ES-I3 (cell line): ENCODE results near the gene EFCAB6.

Experiments used
- H3K36me3 ChIP-seq: 2 replicates; pipeline ENCODE4 v1.6.1; 2013; ENCODE audit warnings: mild to moderate bottlenecking, low read length, control low read depth, moderate library complexity; ENCODE audit not compliant: insufficient read depth
- H3K4me1 ChIP-seq: 2 replicates; pipeline ENCODE4 v1.6.1; 2013; ENCODE audit warnings: mild to moderate bottlenecking, control low read depth, low read length; ENCODE audit not compliant: insufficient read depth
- H3K9ac ChIP-seq: 2 replicates; pipeline ENCODE4 v1.6.1; 2013; ENCODE audit warnings: low read depth, mild to moderate bottlenecking, low read length, moderate library complexity
- H3K9me3 ChIP-seq: 2 replicates; pipeline ENCODE4 v1.6.1; 2013; ENCODE audit warnings: mild to moderate bottlenecking, low read length, moderate library complexity; ENCODE audit not compliant: control insufficient read depth, insufficient read depth

The EFCAB6 gene

DNA sequence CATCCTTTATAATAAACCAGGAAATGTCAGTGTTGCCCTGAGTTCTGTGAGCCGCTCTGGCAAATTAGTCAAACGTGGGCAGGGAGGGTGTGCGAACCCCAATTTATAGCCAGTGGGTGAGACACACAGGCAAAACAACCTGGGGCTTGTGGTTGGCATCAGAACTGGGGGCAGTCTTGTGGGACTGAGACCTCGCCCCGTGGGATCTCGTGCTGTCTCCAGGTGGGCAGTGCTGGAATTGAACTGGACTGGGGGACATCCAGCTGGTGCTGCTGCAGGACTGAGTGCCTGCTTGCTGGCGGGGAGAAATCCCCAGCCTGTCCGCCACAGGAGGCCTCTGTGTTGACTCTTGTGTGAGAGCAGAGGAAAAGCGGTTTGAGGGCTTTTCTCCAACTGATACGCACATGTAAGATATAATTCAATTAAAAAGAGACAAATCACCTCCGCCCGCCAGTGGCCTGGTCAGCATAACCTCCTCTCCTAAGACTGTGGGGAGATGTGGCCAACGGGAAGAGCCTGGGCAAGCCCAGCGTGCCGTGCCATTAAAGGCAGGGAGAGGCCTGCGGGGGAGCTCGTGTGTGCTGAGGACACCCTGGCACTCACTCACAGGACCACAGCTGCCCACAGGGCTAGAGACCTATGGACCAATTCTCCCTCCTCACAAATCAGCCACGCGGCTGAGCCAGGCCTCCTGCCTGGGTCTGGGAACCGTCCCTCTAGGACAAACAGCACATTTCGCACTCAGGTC is 31.9 kb upstream of the EFCAB6 start:
- H3K9me3 ChIP-seq = no peaks in the 10 kb centered on the region
- H3K4me1 ChIP-seq = peaks cover 14% of the 10 kb centered on the region; the same call in 1 of the 2 replicates
- no peak overlapping the region for H3K9ac ChIP-seq
- no peaks in the 10 kb centered on the region for H3K36me3 ChIP-seq

DNA sequence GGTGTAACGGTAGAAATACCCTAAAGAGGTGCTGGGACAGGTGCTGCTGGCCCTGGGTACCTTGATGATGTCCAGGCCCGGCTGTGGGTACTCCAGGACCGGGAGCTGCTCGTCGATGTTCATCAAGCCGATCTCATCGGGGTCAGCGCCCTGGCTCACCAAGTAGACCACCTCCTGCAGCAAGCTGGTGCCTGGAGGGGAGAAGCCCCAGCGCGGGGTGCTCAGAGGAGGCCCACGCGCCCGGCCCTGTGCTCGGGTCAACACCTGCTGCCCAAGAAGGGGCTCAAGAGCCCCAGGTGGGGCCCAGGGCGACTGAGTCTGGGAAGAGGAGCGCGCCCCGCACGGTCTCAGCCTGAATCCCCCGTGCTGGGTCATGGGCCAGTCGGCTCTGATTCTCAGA is 29.6 kb upstream of the EFCAB6 start:
- Histone ChIP-seq H3K9ac (no peak overlapping the region), H3K36me3 (peaks cover 5% of the 10 kb centered on the region; the same call in 1 of the 2 replicates), H3K9me3 (no peaks in the 10 kb centered on the region), H3K4me1 (0 out of 2 replicates have a peak, but pooled peaks cover 12% of the 10 kb centered on the region)

DNA sequence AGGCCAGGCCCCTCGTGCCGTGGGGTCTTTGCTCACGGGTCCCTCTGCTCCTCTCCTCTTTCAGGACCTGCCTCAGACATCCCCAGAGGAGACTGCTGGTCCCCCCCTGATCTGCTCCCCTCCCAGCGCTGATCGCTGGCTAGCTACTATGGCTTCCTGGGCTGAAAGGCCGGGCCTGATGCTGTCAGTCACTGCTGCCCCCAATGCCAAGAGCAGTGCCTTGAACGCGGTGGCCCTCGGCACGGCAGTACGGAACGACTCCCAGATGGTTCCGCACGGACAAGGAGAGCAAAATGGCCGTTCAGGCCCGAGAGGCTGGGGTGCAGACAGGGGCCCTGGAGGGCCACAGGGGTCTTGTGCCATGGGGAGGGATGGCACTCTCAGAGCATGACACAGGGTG is 28.7 kb upstream of the EFCAB6 start:
- H3K4me1 ChIP-seq = 0 out of 2 replicates have a peak, but pooled peaks cover 4% of the 10 kb centered on the region
- peaks cover 5% of the 10 kb centered on the region; the same call in 1 of the 2 replicates for H3K36me3 ChIP-seq
- H3K9me3 ChIP-seq = no peaks in the 10 kb centered on the region
- no peak overlapping the region for H3K9ac ChIP-seq

DNA sequence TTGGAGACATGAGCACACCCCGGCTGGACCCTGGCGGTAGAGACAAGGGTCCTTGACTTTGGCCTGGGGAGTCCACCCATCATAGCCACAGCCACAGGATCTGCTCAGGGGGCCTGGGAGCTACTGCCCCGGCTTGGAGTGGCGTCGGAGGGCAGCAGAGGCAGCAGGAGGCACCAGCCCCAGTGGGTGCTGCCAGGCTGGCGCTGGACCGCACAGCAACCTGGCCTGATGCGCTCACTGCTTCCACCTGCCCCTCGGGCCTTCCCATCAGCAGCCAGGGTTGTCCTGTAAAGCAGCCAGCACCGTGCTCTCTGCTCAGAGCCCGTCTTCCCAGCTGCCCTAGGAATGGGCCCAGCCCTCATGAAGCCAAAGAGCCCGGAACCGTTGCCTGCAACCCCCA is 28.3 kb upstream of the EFCAB6 start:
- no peak overlapping the region for H3K9ac ChIP-seq
- H3K4me1 ChIP-seq = no peaks in the 10 kb centered on the region
- peaks cover 5% of the 10 kb centered on the region; the same call in 1 of the 2 replicates for H3K36me3 ChIP-seq
- H3K9me3 ChIP-seq = no peaks in the 10 kb centered on the region

DNA sequence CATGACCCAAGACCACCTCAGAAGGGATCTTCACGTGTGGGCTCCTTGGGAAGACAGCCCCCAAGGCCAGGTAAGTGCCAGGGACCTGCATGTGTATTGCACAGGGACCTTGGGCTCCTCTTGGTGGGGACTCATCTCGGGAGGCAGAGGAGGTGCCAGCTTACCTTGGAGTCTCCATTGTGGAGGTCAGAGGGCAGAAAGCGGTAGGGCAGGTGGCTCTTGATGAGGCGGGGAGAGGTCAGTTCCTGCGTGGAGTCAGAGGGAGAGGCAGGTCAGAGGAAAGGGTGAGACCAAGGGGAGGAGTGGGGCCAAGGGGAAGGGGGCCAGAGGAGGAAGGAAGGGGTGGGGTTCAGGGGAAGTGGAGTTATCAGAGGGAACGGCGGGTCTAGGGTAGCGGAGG is 27.7 kb upstream of the EFCAB6 start:
- no peak overlapping the region for H3K9ac ChIP-seq
- H3K36me3 ChIP-seq = peaks cover 5% of the 10 kb centered on the region; the same call in 1 of the 2 replicates
- H3K4me1 ChIP-seq = no peaks in the 10 kb centered on the region
- no peaks in the 10 kb centered on the region for H3K9me3 ChIP-seq

DNA sequence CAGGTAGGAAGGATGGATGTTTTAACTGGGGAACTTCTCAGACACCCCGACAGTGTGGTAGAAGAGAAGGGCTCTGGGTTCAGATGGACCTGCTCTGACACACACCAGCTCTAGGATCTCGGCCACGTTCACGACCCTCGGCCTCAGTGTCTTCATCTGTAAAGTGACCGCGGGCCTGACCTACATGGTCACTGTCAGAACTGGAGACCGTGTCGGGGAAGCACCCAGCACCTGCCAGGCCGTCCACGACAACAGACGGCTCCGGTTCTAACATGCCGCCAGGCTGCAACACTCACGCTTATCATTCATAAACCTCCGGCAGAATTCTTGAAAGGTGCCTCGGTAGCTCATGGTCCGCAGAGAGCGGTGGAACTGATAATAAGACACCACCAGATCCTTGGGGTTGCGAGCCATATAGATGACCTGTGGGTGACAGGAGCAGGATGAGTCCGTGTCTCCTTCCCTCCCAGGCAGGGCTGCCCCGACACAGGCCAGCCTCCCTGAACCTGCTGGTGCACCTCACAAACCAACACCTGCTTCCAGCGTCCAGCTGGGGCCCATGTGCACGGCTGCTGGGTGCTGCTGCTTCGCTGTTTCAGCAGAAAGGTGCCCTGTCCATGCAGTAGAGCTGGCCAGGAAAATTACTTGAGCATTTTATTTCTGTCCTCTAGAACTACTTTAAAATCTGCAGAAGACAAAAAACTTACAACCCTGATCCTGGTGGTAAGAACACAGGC is 26.6 kb upstream of the EFCAB6 start:
- H3K9me3 ChIP-seq = no peaks in the 10 kb centered on the region
- peaks cover 5% of the 10 kb centered on the region; the same call in 1 of the 2 replicates for H3K36me3 ChIP-seq
- no peak overlapping the region for H3K9ac ChIP-seq
- H3K4me1 ChIP-seq = no peaks in the 10 kb centered on the region

DNA sequence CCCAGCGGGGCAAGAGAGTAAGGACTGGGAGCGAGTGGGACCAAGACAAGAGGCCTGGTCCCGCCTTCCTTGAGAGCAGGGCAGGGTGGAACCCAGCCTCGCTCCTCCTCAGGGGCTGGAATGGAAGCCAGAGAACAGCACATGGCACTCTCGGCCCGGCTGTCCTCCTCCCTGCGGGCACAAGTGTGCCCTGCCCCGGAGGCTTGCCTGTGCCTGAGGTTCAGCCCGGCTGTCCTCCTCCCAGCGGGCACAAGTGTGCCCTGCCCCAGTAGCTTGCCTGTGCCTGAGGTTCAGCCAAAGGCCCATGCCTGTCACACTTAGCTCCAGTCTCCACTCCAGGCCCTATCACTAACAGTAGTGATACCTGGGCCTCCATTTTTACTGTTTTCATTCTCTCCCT is 26.1 kb upstream of the EFCAB6 start:
- peaks cover 5% of the 10 kb centered on the region; the same call in 1 of the 2 replicates for H3K36me3 ChIP-seq
- H3K9me3 ChIP-seq = no peaks in the 10 kb centered on the region
- no peak overlapping the region for H3K9ac ChIP-seq
- no peaks in the 10 kb centered on the region for H3K4me1 ChIP-seq

DNA sequence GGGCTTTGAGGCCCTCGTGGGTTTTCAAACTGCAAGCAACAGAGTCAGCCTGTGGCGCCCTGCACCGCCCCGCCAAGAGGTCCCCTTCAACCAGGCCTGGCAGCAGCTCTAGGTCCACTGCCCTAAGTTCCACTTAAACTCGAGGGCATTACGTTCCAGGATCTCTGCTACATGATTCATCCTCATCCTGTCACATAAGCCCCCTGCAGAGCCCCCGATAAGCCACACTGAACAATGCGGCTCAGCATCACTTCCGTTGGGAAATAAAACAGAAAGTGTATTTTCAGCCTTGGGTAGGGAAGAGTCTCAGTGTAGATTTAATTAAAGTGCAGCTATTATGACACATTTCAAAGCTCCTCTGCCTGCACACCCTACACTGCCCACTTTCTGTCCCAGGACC is 25.6 kb upstream of the EFCAB6 start:
- Histone ChIP-seq H3K4me1 (no peaks in the 10 kb centered on the region), H3K9me3 (no peaks in the 10 kb centered on the region), H3K9ac (no peak overlapping the region), H3K36me3 (peaks cover 5% of the 10 kb centered on the region; the same call in 1 of the 2 replicates)

DNA sequence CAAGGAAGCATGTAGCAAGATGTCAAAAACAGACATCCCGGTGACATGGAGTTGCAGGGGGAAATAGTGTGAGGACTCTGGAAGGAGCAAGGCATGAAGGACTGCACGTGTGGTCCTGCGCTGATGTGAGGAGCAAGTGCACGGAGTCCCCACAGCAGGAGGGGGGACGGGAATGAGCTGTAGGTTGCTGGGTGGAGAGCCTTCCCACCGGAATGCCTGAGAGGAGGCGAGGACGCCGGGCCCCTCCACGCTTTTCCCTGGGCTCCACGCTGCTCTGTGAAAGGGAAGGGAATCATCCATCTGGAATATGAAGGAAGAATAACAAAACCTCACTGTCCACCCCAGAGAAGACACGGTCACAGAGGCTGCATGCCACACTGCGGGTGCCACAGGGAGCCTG is 23.6 kb upstream of the EFCAB6 start:
- Histone ChIP-seq H3K4me1 (no peaks in the 10 kb centered on the region), H3K9me3 (no peaks in the 10 kb centered on the region), H3K36me3 (peaks cover 5% of the 10 kb centered on the region), H3K9ac (no peak overlapping the region)

DNA sequence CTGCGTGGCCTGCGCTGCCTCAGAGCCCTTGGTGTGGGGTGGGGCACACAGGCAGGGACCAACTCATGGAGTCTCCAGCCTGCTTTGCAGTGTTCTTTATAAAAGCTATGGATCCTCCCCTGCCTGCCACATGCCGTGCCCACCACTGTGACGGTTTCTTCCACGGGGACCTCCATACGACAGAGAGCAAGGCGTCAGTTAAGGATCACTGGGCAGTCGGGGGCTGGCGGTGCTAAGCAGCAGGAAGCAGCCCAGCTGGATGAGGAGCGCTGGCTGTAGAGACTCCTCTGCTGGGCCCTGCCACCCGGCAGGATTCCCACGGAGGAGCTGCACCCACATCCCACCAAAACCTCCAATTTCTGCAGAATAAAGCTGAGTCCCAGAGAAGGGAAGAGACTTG is 23.1 kb upstream of the EFCAB6 start:
- H3K9me3 ChIP-seq = no peaks in the 10 kb centered on the region
- peaks cover 5% of the 10 kb centered on the region for H3K36me3 ChIP-seq
- H3K9ac ChIP-seq = no peak overlapping the region
- no peaks in the 10 kb centered on the region for H3K4me1 ChIP-seq

DNA sequence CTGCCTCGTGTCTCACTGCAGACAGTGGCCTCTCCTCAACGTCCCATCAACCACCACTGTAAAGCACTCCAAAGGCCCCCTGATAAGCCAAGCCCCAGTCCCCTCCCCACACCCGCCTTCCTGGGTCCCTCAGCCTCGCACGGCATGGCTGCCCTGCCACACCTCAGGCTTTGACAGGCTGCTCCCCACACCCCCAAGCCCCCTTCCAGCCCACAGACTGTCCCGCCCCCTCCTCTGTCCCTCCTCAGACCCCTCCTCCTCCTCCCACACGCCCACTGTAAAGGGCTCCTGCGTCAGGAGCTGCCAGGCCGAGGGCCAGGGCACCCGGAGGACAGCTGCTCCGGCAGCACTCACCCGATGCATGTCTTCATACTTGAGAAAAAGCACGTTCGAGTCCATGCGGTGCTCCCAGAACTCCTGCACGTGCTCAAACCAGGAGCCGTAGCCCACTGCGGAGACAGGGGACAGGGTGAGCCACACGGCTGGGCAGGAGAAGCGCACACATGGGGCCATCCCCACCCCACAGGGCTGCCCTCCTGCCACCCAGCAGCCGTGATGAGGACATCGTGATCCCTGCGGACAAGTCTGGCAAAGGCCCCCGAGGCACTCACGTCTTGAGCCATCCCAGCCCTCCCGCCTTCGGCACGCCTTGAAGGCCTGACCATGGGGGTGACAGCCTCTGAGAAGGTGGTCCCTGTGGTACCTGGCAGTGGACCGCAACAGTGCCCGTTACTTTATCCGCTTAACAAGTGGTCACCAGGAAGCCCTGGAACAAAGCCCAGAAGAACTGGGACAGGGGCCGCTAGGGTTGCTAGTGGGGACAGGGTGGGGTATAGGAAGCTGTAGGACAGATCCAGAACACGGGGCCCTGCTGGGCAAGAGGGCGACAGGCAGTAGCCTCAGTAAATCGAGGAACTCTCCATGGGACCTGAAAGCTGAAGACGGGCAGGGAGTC is 21.5 kb upstream of the EFCAB6 start:
- H3K9me3 ChIP-seq = no peaks in the 10 kb centered on the region
- H3K9ac ChIP-seq = no peak overlapping the region
- H3K36me3 ChIP-seq = peaks cover 4% of the 10 kb centered on the region
- H3K4me1 ChIP-seq = peaks cover 2% of the 10 kb centered on the region; the same call in 1 of the 2 replicates

DNA sequence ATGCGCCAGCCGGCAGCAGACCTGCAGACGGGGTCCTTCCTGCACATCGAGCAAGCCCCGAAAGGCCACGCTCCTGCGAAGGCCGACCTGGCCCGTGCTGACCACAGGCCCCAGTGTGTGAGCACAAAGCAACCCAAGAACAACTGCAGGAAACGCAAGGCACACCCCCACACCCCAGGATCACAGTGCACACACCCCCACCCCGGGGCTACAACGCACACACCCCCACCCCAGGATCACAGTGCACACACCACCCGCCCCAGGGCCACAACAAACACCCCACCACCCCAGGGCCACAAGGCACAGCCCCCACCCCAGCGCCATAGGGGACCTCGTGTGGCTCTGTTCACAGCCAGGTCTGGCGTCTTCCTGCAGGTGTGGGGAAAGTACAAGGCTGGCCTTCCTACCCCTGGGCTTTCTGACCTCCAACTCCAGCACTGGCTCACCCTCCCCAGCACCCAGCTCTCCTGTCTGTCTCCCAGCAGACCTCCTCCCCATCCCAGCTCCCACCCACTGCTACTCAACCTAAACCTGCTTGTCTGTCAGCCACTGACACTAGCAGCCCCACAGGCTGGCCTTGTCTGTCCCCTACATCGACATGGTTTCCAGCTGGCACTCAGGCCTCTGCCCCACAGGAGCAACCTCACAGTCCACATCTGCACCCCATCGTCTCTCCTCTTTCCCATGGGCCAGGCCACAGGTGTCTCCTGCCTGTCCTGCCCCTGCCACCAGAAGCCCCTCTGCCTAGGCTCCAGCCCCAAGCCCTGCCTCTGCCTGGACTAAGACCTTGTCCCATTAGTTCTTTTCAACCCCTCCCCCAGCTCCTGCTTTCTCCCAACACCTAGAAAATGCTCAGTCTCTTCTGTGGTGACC is 20.5 kb upstream of the EFCAB6 start:
- Histone ChIP-seq H3K9me3 (no peaks in the 10 kb centered on the region), H3K4me1 (peaks cover 4% of the 10 kb centered on the region; the same call in 1 of the 2 replicates), H3K36me3 (no peaks in the 10 kb centered on the region; the same call in 1 of the 2 replicates), H3K9ac (no peak overlapping the region)

DNA sequence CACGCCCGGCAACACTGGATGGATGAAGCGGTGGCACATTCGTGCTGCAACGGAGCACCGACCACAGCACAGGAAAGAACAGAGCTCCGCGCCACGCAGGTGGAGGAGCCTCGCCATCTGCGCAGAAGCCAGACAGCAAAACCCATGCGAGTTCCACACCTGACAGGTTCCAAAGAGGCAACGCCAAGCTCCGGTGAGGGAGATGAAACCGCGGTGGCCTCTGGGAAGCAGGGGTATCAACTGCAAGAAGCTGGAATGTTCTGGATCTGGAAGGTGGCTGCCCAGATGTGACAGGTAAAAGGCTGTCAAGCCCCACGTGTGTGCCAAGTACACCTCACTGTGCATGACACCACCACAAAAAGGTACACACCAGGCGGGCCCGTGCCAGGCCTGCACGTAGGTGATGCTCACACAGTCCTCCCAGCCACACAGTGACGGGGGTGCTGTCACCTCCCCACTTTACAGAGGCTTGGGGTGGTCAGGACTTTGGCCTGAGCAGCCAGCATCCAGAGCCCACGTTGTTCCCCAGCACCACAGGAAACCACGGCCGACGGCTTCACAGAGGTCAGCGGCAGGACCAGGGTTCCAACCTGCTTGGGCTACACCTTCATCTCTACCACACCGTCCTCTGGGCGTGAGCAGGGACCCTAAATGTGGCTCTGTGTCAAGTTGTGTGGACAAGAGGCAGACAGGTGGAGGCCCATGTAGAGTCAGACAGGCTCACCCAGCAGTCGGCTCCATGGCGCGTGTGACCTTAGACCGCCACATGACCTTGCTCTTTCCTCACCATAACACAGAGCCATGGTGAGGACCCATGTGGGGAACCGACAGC is 19.7 kb upstream of the EFCAB6 start:
- H3K4me1 ChIP-seq = peaks cover 4% of the 10 kb centered on the region; the same call in 1 of the 2 replicates
- peaks cover 3% of the 10 kb centered on the region for H3K36me3 ChIP-seq
- H3K9ac ChIP-seq = no peak overlapping the region
- no peaks in the 10 kb centered on the region for H3K9me3 ChIP-seq
